ENCODE results near the gene APOBR. TPM values are rescaled to one million over a fixed set of nuclear protein-coding genes. Genes with fewer than 3 reads are reported as not detected.

The APOBR gene
- total RNA-seq, 1 experiment from 2014 or later, result 0.05 TPM

DNA sequence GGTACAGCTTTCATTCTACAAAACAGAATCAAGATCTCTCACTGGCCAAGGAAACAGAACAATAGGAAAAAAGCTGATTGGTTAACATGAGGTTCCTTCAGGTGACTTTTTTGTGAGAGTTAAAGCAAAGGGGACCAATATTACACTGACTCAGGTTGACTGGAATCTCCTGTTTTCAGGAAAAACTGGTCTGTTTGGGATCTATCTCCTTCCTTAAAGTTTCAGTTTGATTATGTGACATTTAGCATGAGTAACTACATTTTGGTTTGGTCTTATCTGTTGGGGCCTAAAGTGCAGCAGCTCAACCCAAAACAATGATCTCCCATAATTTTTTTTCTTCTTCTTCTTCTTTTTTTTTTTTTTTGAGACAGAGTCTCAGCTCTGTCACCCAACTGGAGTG, 34.7 kb downstream of the APOBR start:
- no peaks in the 10 kb centered on the region for H4K20me1 ChIP-seq (ENCODE audit: insufficient read depth)
- no peaks in the 10 kb centered on the region for H3K9me3 ChIP-seq (ENCODE audit: control insufficient read depth in 1 of 2, insufficient read depth in 1 of 2, low read depth in 1 of 2, low read length in 2 of 2)
- no peak overlapping the region for H3K9ac ChIP-seq (ENCODE audit: low read length)
- H3K27me3 ChIP-seq (ENCODE audit: insufficient read depth, low read length), result no peaks in the 10 kb centered on the region
- ChIA-PET POLR2A (no interaction called here), RAD21 (ENCODE audit: low non-redundant PET in 1 of 2, low total read pairs in 2 of 2, uncharacterized antibody in 2 of 2, unreplicated experiment in 2 of 2) (no interaction called here), CTCF (no interaction called here)
- no peak overlapping the region for H3K27ac ChIP-seq (ENCODE audit: low read depth, low read length)
- no TSS peak for BruUV-seq (replicated peaks)
- H3K79me2 ChIP-seq (ENCODE audit: insufficient read depth, low read length), result no peaks in the 10 kb centered on the region
- no peak overlapping the region for H3K4me2 ChIP-seq (ENCODE audit: low read length)
- peaks cover 0 to 9% of the 10 kb centered on the region in 2 experiments; a peak in 3 of 4 replicates for H3K4me1 ChIP-seq (ENCODE audit: control insufficient read depth in 1 of 2, insufficient read depth in 2 of 2, low read length in 2 of 2)
- no peaks in the 10 kb centered on the region for H3K36me3 ChIP-seq (ENCODE audit: control insufficient read depth in 1 of 2, insufficient read depth in 2 of 2, low read length in 2 of 2)
- DNase-seq (ENCODE audit: low read depth, low spot score) (no peak), ATAC-seq (no peak)
- no peak overlapping the region for H2AFZ ChIP-seq (ENCODE audit: low read depth, low read length, poor library complexity, severe bottlenecking)
- H3K4me3 ChIP-seq (replicated peaks in 1 of 2; ENCODE audit: low read depth in 1 of 2, low read length in 2 of 2), result no peak overlapping the region
- intact Hi-C loops (cut with micrococcal nuclease), result no loop called here
- no peaks in the 10 kb centered on the region for H3K9me2 ChIP-seq (ENCODE audit: insufficient read depth)
- no peak for TF ChIP-seq JUND (IDR thresholded peaks at IDR 0.05)

GRCh38 chr16:28531777-28532744, 37.6 kb downstream of the APOBR start:
- intact Hi-C loops (cut with micrococcal nuclease), result no loop called here
- no peaks in the 10 kb centered on the region for H3K9me2 ChIP-seq (ENCODE audit: insufficient read depth)
- CTCF ChIA-PET, result no interaction called here
- peak overlapping the region; percentile 72 for H2AFZ ChIP-seq (ENCODE audit: low read depth, low read length, poor library complexity, severe bottlenecking)
- no peaks in the 10 kb centered on the region for H3K9me3 ChIP-seq (ENCODE audit: control insufficient read depth in 1 of 2, insufficient read depth in 1 of 2, low read depth in 1 of 2, low read length in 2 of 2)
- H3K27ac ChIP-seq (ENCODE audit: low read depth, low read length), result no peak overlapping the region
- H3K79me2 ChIP-seq (ENCODE audit: insufficient read depth, low read length), result no peaks in the 10 kb centered on the region
- peak overlapping the region; percentile 40 for H3K4me2 ChIP-seq (ENCODE audit: low read length)
- ATAC-seq (peak; percentile 100), DNase-seq (ENCODE audit: low read depth, low spot score) (peak; percentile 56)
- H3K9ac ChIP-seq (ENCODE audit: low read length), result no peak overlapping the region
- RAD21 ChIA-PET (ENCODE audit: low non-redundant PET in 1 of 2, low total read pairs in 2 of 2, uncharacterized antibody in 2 of 2, unreplicated experiment in 2 of 2), result no interaction called here
- no TSS peak for BruUV-seq (replicated peaks)
- POLR2A ChIA-PET, result interaction anchor here (1.0 kb wide), 1 partner anchor 9 kb away, joined by 3 read pairs; no protein-coding TSS in a partner anchor
- H3K36me3 ChIP-seq (ENCODE audit: control insufficient read depth in 1 of 2, insufficient read depth in 2 of 2, low read length in 2 of 2), result no peaks in the 10 kb centered on the region
- no peaks in the 10 kb centered on the region for H3K27me3 ChIP-seq (ENCODE audit: insufficient read depth, low read length)
- no peak overlapping the region for H3K4me3 ChIP-seq (replicated peaks in 1 of 2; ENCODE audit: low read depth in 1 of 2, low read length in 2 of 2)
- H4K20me1 ChIP-seq (ENCODE audit: insufficient read depth), result no peaks in the 10 kb centered on the region
- H3K4me1 ChIP-seq (ENCODE audit: control insufficient read depth in 1 of 2, insufficient read depth in 2 of 2, low read length in 2 of 2), result peaks cover 0 to 12% of the 10 kb centered on the region in 2 experiments; a peak in 3 of 4 replicates
- no peak for TF ChIP-seq SP1 (IDR thresholded peaks at IDR 0.05; ENCODE audit: low read depth)
- no peak for TF ChIP-seq EZH2phosphoT487 (IDR thresholded peaks at IDR 0.05; ENCODE audit: borderline replicate concordance)
- TF ChIP-seq RAD21 (IDR thresholded peaks at IDR 0.05; ENCODE audit: low read depth), result no peak
- no peak for TF ChIP-seq SRF (IDR thresholded peaks at IDR 0.05; ENCODE audit: low read depth)
- TF ChIP-seq EZH2 (IDR thresholded peaks at IDR 0.05), result no peak
- no peak for TF ChIP-seq EGR1 (IDR thresholded peaks at IDR 0.05; ENCODE audit: low read depth)
- TF ChIP-seq, protein P1, sequence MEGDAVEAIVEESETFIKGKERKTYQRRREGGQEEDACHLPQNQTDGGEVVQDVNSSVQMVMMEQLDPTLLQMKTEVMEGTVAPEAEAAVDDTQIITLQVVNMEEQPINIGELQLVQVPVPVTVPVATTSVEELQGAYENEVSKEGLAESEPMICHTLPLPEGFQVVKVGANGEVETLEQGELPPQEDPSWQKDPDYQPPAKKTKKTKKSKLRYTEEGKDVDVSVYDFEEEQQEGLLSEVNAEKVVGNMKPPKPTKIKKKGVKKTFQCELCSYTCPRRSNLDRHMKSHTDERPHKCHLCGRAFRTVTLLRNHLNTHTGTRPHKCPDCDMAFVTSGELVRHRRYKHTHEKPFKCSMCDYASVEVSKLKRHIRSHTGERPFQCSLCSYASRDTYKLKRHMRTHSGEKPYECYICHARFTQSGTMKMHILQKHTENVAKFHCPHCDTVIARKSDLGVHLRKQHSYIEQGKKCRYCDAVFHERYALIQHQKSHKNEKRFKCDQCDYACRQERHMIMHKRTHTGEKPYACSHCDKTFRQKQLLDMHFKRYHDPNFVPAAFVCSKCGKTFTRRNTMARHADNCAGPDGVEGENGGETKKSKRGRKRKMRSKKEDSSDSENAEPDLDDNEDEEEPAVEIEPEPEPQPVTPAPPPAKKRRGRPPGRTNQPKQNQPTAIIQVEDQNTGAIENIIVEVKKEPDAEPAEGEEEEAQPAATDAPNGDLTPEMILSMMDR (IDR thresholded peaks at IDR 0.05 in 2 of 3, conservative IDR thresholded peaks at IDR 0.05 in 1 of 3; ENCODE audit: borderline replicate concordance in 1 of 3, insufficient read depth in 1 of 3, low read depth in 2 of 3, low read length in 2 of 3), result no peak
- no peak for TF ChIP-seq ZFX (IDR thresholded peaks at IDR 0.05)
- TF ChIP-seq POLR2AphosphoS5 (IDR thresholded peaks at IDR 0.05; ENCODE audit: low read depth, low read length), result no peak
- TF ChIP-seq, protein P2, sequence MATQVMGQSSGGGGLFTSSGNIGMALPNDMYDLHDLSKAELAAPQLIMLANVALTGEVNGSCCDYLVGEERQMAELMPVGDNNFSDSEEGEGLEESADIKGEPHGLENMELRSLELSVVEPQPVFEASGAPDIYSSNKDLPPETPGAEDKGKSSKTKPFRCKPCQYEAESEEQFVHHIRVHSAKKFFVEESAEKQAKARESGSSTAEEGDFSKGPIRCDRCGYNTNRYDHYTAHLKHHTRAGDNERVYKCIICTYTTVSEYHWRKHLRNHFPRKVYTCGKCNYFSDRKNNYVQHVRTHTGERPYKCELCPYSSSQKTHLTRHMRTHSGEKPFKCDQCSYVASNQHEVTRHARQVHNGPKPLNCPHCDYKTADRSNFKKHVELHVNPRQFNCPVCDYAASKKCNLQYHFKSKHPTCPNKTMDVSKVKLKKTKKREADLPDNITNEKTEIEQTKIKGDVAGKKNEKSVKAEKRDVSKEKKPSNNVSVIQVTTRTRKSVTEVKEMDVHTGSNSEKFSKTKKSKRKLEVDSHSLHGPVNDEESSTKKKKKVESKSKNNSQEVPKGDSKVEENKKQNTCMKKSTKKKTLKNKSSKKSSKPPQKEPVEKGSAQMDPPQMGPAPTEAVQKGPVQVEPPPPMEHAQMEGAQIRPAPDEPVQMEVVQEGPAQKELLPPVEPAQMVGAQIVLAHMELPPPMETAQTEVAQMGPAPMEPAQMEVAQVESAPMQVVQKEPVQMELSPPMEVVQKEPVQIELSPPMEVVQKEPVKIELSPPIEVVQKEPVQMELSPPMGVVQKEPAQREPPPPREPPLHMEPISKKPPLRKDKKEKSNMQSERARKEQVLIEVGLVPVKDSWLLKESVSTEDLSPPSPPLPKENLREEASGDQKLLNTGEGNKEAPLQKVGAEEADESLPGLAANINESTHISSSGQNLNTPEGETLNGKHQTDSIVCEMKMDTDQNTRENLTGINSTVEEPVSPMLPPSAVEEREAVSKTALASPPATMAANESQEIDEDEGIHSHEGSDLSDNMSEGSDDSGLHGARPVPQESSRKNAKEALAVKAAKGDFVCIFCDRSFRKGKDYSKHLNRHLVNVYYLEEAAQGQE (IDR thresholded peaks at IDR 0.05; ENCODE audit: low read depth), result no peak
- no peak for TF ChIP-seq CBX3 (IDR thresholded peaks at IDR 0.05; ENCODE audit: low read depth)
